ENCODE data around the gene ANGPTL4.
"Not testable (repeated sequence)": the region's sequence is repeated elsewhere in the genome, so short reads cannot be mapped to it uniquely, and the experiment has no call there.

ANGPTL4 gene

DNA sequence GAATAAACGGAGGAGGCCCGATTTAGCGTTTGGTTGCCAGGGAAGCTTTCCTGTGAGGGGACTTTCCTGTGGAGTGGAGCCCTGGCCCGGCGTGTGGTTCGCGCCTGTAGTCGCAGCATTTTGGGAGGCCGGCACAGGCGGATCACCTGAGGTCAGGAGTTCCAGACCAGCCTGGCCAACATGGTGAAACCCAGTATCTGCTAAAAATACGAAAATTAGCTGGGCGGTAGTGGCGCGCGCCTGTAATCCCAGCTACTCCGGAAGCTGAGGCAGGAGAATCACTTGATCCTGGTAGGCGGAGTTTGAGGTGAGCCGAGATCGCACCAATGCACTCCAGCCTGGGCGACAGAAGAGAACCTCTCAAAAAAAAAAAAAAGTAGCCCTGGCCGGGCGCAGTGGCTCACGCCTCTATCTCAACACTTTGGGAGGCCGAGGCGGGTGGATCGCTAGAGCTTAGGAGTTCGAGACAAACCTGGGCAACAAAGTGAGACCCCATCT is 27.8 kb upstream of the ANGPTL4 start:
- TF ChIP-seq, protein P1, sequence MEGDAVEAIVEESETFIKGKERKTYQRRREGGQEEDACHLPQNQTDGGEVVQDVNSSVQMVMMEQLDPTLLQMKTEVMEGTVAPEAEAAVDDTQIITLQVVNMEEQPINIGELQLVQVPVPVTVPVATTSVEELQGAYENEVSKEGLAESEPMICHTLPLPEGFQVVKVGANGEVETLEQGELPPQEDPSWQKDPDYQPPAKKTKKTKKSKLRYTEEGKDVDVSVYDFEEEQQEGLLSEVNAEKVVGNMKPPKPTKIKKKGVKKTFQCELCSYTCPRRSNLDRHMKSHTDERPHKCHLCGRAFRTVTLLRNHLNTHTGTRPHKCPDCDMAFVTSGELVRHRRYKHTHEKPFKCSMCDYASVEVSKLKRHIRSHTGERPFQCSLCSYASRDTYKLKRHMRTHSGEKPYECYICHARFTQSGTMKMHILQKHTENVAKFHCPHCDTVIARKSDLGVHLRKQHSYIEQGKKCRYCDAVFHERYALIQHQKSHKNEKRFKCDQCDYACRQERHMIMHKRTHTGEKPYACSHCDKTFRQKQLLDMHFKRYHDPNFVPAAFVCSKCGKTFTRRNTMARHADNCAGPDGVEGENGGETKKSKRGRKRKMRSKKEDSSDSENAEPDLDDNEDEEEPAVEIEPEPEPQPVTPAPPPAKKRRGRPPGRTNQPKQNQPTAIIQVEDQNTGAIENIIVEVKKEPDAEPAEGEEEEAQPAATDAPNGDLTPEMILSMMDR (IDR thresholded peaks at IDR 0.05; ENCODE audit: insufficient read depth, low read depth, low read length, missing control alignments), result no peak
- no peak overlapping the region for H3K4me3 ChIP-seq (ENCODE audit: low read length)
- no peak for DNase-seq (ENCODE audit: low read depth)

DNA sequence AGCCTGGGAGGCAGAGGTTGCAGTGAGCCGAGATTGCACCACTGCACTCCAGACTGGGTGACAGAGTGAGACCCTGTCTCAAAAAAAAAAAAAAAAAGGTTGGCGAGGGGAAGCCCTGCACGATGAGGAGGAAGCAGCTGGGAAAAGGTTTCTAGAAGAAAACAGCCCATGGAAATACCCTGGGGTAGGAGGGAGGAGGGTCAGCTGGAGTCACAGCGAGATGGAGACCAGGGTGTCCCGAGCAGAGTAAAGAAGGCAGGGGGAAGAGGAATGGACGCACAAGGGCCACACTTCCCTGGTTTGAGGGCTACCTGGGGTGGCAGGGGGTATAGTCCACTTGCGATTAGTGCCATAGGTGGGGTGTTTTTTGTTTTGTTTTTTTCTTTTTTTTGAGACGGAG is 27.3 kb upstream of the ANGPTL4 start:
- no peak for DNase-seq (ENCODE audit: low read depth)
- no peak overlapping the region for H3K4me3 ChIP-seq (ENCODE audit: low read length)
- TF ChIP-seq, protein P1 (IDR thresholded peaks at IDR 0.05; ENCODE audit: insufficient read depth, low read depth, low read length, missing control alignments), result no peak

DNA sequence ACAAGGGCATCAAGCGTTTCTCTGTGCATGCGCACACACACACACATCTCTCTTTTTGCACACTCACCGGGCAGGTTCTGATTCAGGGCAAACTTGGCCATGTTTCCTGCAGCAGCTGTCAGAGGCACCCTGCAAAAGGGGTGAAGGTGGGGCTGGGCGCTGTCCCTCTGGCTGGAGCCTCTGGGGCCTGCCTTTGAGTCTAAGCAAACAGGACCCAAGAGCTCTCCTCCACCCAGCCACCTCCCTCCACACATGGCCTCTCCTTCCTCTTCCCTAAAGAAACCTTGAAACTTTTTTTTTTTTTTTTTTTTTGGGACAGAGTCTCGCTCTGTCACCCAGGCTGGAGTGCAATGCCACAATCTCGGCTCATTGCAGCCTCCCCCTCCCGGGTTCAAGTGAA is 26.2 kb upstream of the ANGPTL4 start:
- no peak for DNase-seq (ENCODE audit: low read depth)
- no peak overlapping the region for H3K4me3 ChIP-seq (ENCODE audit: low read length)
- TF ChIP-seq, protein P1 (IDR thresholded peaks at IDR 0.05; ENCODE audit: insufficient read depth, low read depth, low read length, missing control alignments), result no peak

DNA sequence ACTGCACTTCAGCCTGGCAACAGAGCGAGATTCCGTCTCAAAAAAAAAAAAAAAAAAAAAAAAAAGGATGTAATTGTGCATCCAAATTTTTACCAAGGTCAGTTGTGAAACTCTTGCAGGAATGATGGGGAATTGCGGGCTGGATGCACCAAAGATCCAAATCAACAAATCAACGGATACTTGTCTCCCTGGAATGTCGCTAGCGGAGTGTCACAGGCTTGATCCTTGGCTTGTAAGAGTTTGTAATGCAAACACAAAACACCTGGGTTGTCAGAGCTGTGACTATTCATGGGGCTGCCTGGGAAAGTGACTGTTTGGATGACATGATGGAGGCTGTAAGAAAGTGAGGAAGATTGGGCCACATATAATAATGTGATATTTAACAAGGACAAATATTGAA is 25.1 kb upstream of the ANGPTL4 start:
- TF ChIP-seq, protein P1 (IDR thresholded peaks at IDR 0.05; ENCODE audit: insufficient read depth, low read depth, low read length, missing control alignments), result no peak
- H3K4me3 ChIP-seq (ENCODE audit: low read length), result no peak overlapping the region
- DNase-seq (ENCODE audit: low read depth), result no peak

DNA sequence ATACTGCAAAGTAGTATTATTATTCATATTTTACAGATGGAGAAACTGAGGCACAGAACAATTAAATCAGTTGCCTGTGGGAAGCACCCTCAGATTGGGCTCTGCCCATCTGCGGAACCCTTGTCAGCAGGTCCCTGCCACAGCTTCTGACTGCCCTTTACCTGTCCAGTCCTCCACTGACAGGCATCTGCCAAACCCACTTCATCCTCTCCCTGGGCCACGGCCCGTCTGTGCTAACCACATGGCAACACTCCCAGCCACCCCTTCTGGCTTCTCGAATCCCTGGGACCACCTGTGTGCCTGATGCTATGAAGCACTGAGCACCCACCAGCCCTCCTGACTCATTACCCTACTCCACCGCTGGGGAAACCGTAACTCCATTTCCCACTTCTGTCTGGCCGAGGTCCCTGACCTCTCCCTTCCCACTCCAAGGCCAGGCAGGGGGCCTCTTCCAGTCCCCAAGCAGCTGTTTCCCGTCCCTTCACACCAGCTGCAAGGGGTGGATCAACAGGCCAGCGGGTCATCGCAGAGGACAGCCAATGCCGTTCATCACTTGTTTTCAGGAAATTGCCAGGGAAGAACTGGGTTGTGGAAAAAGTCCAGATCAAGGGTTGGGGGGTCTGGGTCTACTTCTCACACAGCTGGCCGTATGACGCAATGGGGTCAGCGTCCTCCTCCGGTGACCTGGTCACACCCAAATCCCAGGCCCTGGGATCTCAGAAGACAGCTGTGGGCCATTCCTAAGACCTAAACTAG is 23.4 kb upstream of the ANGPTL4 start:
- DNase-seq (ENCODE audit: low read depth), result no peak
- no peak overlapping the region for H3K4me3 ChIP-seq (ENCODE audit: low read length)
- TF ChIP-seq, protein P1 (IDR thresholded peaks at IDR 0.05; ENCODE audit: insufficient read depth, low read depth, low read length, missing control alignments), result no peak

DNA sequence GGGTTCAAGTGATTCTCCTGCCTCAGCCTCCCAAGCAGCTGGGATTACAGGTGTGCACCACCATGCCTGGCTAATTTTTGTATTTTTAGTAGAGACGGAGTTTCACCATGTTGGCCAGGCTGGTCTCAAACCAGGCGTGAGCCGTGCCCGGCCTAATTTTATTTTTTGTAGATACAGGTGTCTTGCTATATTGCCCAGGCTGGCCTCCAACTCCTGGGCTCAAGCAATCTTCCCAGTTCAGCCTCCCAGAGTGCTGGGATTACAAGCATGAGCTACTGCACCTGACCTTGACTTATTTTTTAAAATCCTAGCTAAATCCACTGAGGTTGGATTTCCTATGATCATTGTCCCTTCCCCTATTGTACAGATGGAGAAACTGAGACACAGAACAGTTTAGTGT is 22.5 kb upstream of the ANGPTL4 start:
- not testable (repeated sequence) for DNase-seq (ENCODE audit: low read depth); H3K4me3 ChIP-seq (ENCODE audit: low read length)

DNA sequence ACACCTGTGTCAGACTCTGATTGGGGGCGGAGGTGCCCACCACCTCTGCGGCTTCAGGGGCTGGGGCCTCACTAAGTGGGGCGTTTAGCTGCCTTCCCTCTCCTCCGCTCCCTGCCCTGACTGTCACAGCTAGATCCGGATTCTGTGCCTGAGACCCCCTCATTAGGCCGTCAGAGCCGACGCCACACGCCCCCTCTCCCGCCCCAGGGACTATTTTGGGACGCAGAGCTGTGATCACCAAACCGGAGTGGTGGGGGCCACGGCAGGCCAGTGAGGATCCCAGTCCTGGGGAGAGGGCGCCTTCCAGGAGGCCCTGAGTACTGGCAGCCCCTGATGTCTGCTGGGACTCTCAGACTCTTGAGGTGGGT is 21.7 kb upstream of the ANGPTL4 start:
- DNase-seq (ENCODE audit: low read depth), result no peak

More for the DNA sequence above, 21.7 kb upstream of the ANGPTL4 start:
- TF ChIP-seq, protein P1 (IDR thresholded peaks at IDR 0.05; ENCODE audit: insufficient read depth, low read depth, low read length, missing control alignments), result no peak
- H3K4me3 ChIP-seq (ENCODE audit: low read length), result no peak overlapping the region
